K562 (cell line): Measurements from ENCODE around the gene TBP. TPM values are rescaled to one million over a fixed set of nuclear protein-coding genes. Genes with fewer than 3 reads are reported as not detected.

Experiments used
- ETV6 ChIP-seq, 3 experiments: fragments of 150-350 bp in 1 of 3; sonication (generic) in 1 of 3; formaldehyde crosslinking in 1 of 3; IDR thresholded peaks; 2 replicates each; pipeline versions ENCODE4 v1.6.1 to v1.8.0; 2014 to 2022; ENCODE audit warnings: borderline replicate concordance in 2 of 3, low read depth in 2 of 3, antibody characterized with exemption in 1 of 3, low read length in 1 of 3, mild to moderate bottlenecking in 1 of 3, missing genetic modification reagents in 1 of 3
- MAFG ChIP-seq: fragments of 450-650 bp; conservative IDR thresholded peaks from 2 replicates; pipeline ENCODE4 v1.6.1; 2016; ENCODE audit warnings: missing genetic modification characterization, missing compliant biosample characterization
- MYBL2 ChIP-seq, 2 experiments: fragments of 450-650 bp in 1 of 2; sonication (generic) in 1 of 2; formaldehyde crosslinking in 1 of 2; IDR thresholded peaks; 2 replicates each; pipeline versions ENCODE4 v1.6.1 to v1.8.1; 2017 to 2022; ENCODE audit warnings: borderline replicate concordance in 1 of 2, inconsistent platforms in 1 of 2, low read depth in 1 of 2, mild to moderate bottlenecking in 1 of 2, missing genetic modification reagents in 1 of 2, moderate library complexity in 1 of 2
- TCF3 ChIP-seq: sonication (generic); formaldehyde crosslinking; IDR thresholded peaks from 2 replicates; pipeline ENCODE4 v1.4.0; 2020; ENCODE audit warnings: mild to moderate bottlenecking, missing genetic modification reagents
- ZNF696 ChIP-seq: fragments of 250-450 bp; sonication (Bioruptor Pico); conservative IDR thresholded peaks from 2 replicates; pipeline ENCODE4 v1.4.0; 2020; ENCODE audit warnings: mild to moderate bottlenecking, moderate library complexity
- ZNF764 ChIP-seq: fragments of 250-450 bp; sonication (Bioruptor Pico); IDR thresholded peaks from 2 replicates; pipeline ENCODE4 v1.4.0; 2020; ENCODE audit warnings: low read depth, mild to moderate bottlenecking, moderate library complexity
- polyA plus RNA-seq, 8 experiments: library from polyadenylated mRNA; depleted of rRNA in 4 of 8; stranded (reverse) in 5 of 8; unstranded in 3 of 8; fragments of >200 nt; fragmentation: Nextera tagmentation in 2 of 8; fragmentation: Illumina TruSeq in 1 of 8; extraction: Ambion mirVana in 2 of 8; extraction: Trizol in 1 of 8; gene quantifications; 2 replicates each; pipeline versions ENCODE4 v1.2.1 to v1.2.3, GENCODE V29; 2011 to 2014; ENCODE audit warnings: inconsistent platforms in 1 of 8, missing spikeins in 1 of 8
- total RNA-seq, 7 experiments: library from RNA; depleted of rRNA in 6 of 7; stranded (reverse); fragments of >200 nt in 6 of 7; fragmentation: Illumina TruSeq in 2 of 7; extraction: Trizol in 2 of 7; gene quantifications; 2 replicates each; pipeline versions ENCODE4 v1.2.1 to v1.2.3, GENCODE V29; 2011 to 2021; ENCODE audit warnings: low replicate concordance in 1 of 7
- TF ChIP-seq, protein P1 (sequence below): IDR thresholded peaks from 2 replicates; pipeline ENCODE4 v1.6.1; 2014; ENCODE audit warnings: antibody characterized with exemption
- TF ChIP-seq, protein P2 (sequence below): fragments of 450-650 bp; IDR thresholded peaks from 2 replicates; pipeline ENCODE4 v1.6.1; 2016; ENCODE audit warnings: mild to moderate bottlenecking, moderate library complexity
- TF ChIP-seq, protein P3 (sequence below): sonication (generic); formaldehyde crosslinking; IDR thresholded peaks from 2 replicates; pipeline ENCODE4 v1.8.1; 2023; ENCODE audit warnings: mild to moderate bottlenecking, missing genetic modification reagents

The TBP gene
- total and polyA plus RNA-seq, 9 of the 15 experiments (the other 6 are each of a cell fraction or from before 2014, with no cell fraction given): 28.5 to 86.1 (median 39.5) TPM

DNA sequence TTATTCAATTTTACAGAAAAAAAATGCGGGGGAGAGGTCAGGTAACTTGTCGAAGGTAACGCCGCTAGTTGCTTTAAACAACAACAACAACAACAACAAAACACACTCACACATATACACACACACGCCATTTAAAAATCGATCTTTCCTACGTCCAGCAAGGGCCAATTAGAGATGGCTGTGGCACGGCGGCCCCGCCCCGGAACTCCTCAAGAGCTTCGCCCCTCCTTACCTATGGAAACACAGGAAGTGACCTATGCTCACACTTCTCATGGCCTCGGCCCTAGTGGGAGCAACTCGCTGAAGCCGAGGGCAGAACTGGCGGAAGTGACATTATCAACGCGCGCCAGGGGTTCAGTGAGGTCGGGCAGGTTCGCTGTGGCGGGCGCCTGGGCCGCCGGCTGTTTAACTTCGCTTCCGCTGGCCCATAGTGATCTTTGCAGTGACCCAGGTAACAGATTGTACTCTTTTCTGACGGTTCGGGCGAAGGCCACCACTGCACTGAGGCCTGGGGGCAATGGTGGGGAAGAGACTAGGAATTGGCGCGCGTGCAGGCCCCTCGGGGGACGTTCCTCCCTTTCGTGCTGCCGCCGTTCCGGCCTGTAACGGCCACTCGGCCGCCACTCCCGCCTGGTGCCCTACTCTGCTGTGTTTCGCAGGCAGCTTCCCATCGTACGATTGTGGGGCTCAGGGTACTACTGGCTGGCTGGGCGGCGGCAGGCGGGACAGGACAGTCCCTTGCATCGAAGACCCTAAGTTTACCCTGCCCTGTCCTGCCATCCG is at the start of gene TBP (continued):
- TF ChIP-seq, protein P1, sequence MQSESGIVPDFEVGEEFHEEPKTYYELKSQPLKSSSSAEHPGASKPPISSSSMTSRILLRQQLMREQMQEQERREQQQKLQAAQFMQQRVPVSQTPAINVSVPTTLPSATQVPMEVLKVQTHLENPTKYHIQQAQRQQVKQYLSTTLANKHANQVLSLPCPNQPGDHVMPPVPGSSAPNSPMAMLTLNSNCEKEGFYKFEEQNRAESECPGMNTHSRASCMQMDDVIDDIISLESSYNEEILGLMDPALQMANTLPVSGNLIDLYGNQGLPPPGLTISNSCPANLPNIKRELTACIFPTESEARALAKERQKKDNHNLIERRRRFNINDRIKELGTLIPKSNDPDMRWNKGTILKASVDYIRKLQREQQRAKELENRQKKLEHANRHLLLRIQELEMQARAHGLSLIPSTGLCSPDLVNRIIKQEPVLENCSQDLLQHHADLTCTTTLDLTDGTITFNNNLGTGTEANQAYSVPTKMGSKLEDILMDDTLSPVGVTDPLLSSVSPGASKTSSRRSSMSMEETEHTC: no peak; the same call in 1 of the 2 replicates
- TF ChIP-seq ZNF764 (CRISPR knock-in tag) (no peak), MYBL2 (IDR thresholded peaks at IDR 0.05; ENCODE audit: low read depth) (no peak), MYBL2 (CRISPR knock-in tag; IDR thresholded peaks at IDR 0.05; ENCODE audit: borderline replicate concordance) (no peak), TCF3 (peak; percentile 8; the same call in 1 of the 2 replicates), MAFG (tag) (no peak), ETV6 (IDR thresholded peaks at IDR 0.05; ENCODE audit: borderline replicate concordance in 1 of 2, low read depth in 2 of 2, low read length in 1 of 2) (peak in 1 of 2 experiments; percentile 34; a peak in 1 of 4 replicates), ETV6 (CRISPR knock-in tag; IDR thresholded peaks at IDR 0.05; ENCODE audit: borderline replicate concordance) (no peak), ZNF696 (CRISPR knock-in tag) (no peak)
- TF ChIP-seq, protein P2, sequence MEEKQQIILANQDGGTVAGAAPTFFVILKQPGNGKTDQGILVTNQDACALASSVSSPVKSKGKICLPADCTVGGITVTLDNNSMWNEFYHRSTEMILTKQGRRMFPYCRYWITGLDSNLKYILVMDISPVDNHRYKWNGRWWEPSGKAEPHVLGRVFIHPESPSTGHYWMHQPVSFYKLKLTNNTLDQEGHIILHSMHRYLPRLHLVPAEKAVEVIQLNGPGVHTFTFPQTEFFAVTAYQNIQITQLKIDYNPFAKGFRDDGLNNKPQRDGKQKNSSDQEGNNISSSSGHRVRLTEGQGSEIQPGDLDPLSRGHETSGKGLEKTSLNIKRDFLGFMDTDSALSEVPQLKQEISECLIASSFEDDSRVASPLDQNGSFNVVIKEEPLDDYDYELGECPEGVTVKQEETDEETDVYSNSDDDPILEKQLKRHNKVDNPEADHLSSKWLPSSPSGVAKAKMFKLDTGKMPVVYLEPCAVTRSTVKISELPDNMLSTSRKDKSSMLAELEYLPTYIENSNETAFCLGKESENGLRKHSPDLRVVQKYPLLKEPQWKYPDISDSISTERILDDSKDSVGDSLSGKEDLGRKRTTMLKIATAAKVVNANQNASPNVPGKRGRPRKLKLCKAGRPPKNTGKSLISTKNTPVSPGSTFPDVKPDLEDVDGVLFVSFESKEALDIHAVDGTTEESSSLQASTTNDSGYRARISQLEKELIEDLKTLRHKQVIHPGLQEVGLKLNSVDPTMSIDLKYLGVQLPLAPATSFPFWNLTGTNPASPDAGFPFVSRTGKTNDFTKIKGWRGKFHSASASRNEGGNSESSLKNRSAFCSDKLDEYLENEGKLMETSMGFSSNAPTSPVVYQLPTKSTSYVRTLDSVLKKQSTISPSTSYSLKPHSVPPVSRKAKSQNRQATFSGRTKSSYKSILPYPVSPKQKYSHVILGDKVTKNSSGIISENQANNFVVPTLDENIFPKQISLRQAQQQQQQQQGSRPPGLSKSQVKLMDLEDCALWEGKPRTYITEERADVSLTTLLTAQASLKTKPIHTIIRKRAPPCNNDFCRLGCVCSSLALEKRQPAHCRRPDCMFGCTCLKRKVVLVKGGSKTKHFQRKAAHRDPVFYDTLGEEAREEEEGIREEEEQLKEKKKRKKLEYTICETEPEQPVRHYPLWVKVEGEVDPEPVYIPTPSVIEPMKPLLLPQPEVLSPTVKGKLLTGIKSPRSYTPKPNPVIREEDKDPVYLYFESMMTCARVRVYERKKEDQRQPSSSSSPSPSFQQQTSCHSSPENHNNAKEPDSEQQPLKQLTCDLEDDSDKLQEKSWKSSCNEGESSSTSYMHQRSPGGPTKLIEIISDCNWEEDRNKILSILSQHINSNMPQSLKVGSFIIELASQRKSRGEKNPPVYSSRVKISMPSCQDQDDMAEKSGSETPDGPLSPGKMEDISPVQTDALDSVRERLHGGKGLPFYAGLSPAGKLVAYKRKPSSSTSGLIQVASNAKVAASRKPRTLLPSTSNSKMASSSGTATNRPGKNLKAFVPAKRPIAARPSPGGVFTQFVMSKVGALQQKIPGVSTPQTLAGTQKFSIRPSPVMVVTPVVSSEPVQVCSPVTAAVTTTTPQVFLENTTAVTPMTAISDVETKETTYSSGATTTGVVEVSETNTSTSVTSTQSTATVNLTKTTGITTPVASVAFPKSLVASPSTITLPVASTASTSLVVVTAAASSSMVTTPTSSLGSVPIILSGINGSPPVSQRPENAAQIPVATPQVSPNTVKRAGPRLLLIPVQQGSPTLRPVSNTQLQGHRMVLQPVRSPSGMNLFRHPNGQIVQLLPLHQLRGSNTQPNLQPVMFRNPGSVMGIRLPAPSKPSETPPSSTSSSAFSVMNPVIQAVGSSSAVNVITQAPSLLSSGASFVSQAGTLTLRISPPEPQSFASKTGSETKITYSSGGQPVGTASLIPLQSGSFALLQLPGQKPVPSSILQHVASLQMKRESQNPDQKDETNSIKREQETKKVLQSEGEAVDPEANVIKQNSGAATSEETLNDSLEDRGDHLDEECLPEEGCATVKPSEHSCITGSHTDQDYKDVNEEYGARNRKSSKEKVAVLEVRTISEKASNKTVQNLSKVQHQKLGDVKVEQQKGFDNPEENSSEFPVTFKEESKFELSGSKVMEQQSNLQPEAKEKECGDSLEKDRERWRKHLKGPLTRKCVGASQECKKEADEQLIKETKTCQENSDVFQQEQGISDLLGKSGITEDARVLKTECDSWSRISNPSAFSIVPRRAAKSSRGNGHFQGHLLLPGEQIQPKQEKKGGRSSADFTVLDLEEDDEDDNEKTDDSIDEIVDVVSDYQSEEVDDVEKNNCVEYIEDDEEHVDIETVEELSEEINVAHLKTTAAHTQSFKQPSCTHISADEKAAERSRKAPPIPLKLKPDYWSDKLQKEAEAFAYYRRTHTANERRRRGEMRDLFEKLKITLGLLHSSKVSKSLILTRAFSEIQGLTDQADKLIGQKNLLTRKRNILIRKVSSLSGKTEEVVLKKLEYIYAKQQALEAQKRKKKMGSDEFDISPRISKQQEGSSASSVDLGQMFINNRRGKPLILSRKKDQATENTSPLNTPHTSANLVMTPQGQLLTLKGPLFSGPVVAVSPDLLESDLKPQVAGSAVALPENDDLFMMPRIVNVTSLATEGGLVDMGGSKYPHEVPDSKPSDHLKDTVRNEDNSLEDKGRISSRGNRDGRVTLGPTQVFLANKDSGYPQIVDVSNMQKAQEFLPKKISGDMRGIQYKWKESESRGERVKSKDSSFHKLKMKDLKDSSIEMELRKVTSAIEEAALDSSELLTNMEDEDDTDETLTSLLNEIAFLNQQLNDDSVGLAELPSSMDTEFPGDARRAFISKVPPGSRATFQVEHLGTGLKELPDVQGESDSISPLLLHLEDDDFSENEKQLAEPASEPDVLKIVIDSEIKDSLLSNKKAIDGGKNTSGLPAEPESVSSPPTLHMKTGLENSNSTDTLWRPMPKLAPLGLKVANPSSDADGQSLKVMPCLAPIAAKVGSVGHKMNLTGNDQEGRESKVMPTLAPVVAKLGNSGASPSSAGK: no peak
- TF ChIP-seq, protein P3, sequence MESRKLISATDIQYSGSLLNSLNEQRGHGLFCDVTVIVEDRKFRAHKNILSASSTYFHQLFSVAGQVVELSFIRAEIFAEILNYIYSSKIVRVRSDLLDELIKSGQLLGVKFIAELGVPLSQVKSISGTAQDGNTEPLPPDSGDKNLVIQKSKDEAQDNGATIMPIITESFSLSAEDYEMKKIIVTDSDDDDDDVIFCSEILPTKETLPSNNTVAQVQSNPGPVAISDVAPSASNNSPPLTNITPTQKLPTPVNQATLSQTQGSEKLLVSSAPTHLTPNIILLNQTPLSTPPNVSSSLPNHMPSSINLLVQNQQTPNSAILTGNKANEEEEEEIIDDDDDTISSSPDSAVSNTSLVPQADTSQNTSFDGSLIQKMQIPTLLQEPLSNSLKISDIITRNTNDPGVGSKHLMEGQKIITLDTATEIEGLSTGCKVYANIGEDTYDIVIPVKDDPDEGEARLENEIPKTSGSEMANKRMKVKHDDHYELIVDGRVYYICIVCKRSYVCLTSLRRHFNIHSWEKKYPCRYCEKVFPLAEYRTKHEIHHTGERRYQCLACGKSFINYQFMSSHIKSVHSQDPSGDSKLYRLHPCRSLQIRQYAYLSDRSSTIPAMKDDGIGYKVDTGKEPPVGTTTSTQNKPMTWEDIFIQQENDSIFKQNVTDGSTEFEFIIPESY (CRISPR knock-in tag): no peak
